GM10266 (cell line): Measurements from ENCODE around the gene SNX27.

Source experiments
- DNase-seq: peaks from one replicate; pipeline ENCODE4 v3.0.0; 2012; ENCODE audit errors: extremely low spot score
- TF ChIP-seq, protein P1 (sequence below): IDR thresholded peaks from 2 replicates; pipeline ENCODE4 v1.5.1; 2012; ENCODE audit warnings: mild to moderate bottlenecking, low read depth; ENCODE audit not compliant: control insufficient read depth, insufficient read depth; ENCODE audit errors: missing control alignments

Gene SNX27

GRCh38 chr1:151706464-151707415 lies 94.9 kb downstream of the SNX27 start:
- no peak for DNase-seq
- TF ChIP-seq, protein P1, sequence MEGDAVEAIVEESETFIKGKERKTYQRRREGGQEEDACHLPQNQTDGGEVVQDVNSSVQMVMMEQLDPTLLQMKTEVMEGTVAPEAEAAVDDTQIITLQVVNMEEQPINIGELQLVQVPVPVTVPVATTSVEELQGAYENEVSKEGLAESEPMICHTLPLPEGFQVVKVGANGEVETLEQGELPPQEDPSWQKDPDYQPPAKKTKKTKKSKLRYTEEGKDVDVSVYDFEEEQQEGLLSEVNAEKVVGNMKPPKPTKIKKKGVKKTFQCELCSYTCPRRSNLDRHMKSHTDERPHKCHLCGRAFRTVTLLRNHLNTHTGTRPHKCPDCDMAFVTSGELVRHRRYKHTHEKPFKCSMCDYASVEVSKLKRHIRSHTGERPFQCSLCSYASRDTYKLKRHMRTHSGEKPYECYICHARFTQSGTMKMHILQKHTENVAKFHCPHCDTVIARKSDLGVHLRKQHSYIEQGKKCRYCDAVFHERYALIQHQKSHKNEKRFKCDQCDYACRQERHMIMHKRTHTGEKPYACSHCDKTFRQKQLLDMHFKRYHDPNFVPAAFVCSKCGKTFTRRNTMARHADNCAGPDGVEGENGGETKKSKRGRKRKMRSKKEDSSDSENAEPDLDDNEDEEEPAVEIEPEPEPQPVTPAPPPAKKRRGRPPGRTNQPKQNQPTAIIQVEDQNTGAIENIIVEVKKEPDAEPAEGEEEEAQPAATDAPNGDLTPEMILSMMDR, result no peak

- no peak for DNase-seq
- TF ChIP-seq, protein P1, result no peak
Measured at GRCh38 chr1:151707541-151708065, 95.8 kb downstream of the SNX27 start.

DNA sequence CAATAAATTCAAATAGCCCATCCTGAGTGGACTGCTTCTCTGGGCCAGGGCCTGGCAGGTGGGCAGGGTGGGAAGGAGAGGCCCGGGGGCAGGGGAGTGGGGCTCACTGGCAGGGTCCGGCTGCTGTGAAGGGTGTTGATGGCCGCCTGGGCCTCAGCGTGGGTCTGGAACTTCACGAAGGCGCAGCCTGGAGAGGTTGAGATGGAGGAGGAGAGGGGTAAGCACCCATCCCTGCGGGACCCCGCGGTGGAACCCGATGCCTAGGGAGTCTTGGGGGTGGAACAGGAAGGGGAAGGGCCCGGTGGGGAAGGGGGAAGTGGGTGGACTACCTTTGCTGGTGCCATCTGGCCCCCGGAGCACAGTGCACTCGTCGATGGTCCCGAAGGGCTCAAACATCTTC lies 97.0 kb downstream of the SNX27 start:
- no peak for DNase-seq
- TF ChIP-seq, protein P1, result no peak

GRCh38 chr1:151710187-151710840 lies 98.5 kb downstream of the SNX27 start:
- DNase-seq, result no peak
- TF ChIP-seq, protein P1, result no peak

GRCh38 chr1:151711044-151711800 lies 99.4 kb downstream of the SNX27 start:
- no peak for DNase-seq
- TF ChIP-seq, protein P1, result no peak

- no peak for DNase-seq
- TF ChIP-seq, protein P1, result no peak
Measured at GRCh38 chr1:151711951-151712350, 100.1 kb downstream of the SNX27 start.

- TF ChIP-seq, protein P1, result no peak
- DNase-seq, result no peak
Measured at GRCh38 chr1:151713044-151713443, 101.2 kb downstream of the SNX27 start.
